Mesendoderm (in vitro differentiated cells): ENCODE data around the gene LRRC8A.
A peak's percentile ranks its signal among the peaks of the same experiment; 100 is the strongest.

ENCODE experiments used
- DNase-seq: peaks from one replicate; pipeline ENCODE4 v3.0.0; 2013
- H2AK5ac ChIP-seq: 2 replicates; pipeline ENCODE4 v1.6.1; 2013; ENCODE audit warnings: low read length, inconsistent platforms
- H2BK120ac ChIP-seq: 2 replicates; pipeline ENCODE4 v1.6.1; 2013; ENCODE audit warnings: low read depth, mild to moderate bottlenecking, low read length, moderate library complexity, mixed read lengths
- H2BK15ac ChIP-seq: replicated peaks from 2 replicates; pipeline ENCODE4 v1.6.1; 2013; ENCODE audit warnings: low read depth, mild to moderate bottlenecking, moderate library complexity
- H2BK5ac ChIP-seq: 2 replicates; pipeline ENCODE4 v1.6.1; 2013; ENCODE audit warnings: low read length, inconsistent platforms
- H3K18ac ChIP-seq: 2 replicates; pipeline ENCODE4 v1.6.1; 2013; ENCODE audit warnings: mild to moderate bottlenecking, low read length, mixed read lengths
- H3K23ac ChIP-seq: one replicate; pipeline ENCODE4 v1.6.1; 2013; ENCODE audit warnings: low read length
- H3K27ac ChIP-seq: 2 replicates; pipeline ENCODE4 v1.5.1; 2013; ENCODE audit warnings: low read depth, mild to moderate bottlenecking, inconsistent platforms, low read length, moderate library complexity
- H3K27me3 ChIP-seq: 2 replicates; pipeline ENCODE4 v1.6.1; 2013; ENCODE audit warnings: low read length, control low read depth, mild to moderate bottlenecking, inconsistent platforms; ENCODE audit not compliant: insufficient read depth, poor library complexity
- H3K36me3 ChIP-seq: 2 replicates; pipeline ENCODE4 v1.6.1; 2013; ENCODE audit warnings: low read length, inconsistent platforms; ENCODE audit not compliant: control insufficient read depth, insufficient read depth
- H3K4ac ChIP-seq: one replicate; pipeline ENCODE4 v1.6.1; 2013; ENCODE audit warnings: low read depth, mild to moderate bottlenecking, low read length, moderate library complexity
- H3K4me1 ChIP-seq: 2 replicates; pipeline ENCODE4 v1.6.1; 2013; ENCODE audit warnings: low read depth, low read length, inconsistent platforms; ENCODE audit not compliant: control insufficient read depth
- H3K4me2 ChIP-seq: 2 replicates; pipeline ENCODE4 v1.6.1; 2013; ENCODE audit warnings: low read length
- H3K4me3 ChIP-seq: 2 replicates; pipeline ENCODE4 v1.5.1; 2013; ENCODE audit warnings: mild to moderate bottlenecking, low read length
- H3K56ac ChIP-seq: one replicate; pipeline ENCODE4 v1.6.1; 2013; ENCODE audit warnings: low read length
- H3K79me1 ChIP-seq: 2 replicates; pipeline ENCODE4 v1.6.1; 2013; ENCODE audit warnings: low read length, inconsistent platforms
- H3K79me2 ChIP-seq: 2 replicates; pipeline ENCODE4 v1.6.1; 2013; ENCODE audit warnings: mild to moderate bottlenecking, low read length; ENCODE audit not compliant: control insufficient read depth, insufficient read depth
- H3K9ac ChIP-seq: 2 replicates; pipeline ENCODE4 v1.6.1; 2013; ENCODE audit warnings: low read length, inconsistent platforms
- H4K5ac ChIP-seq: one replicate; pipeline ENCODE4 v1.6.1; 2013; ENCODE audit warnings: low read length
- H4K8ac ChIP-seq: one replicate; pipeline ENCODE4 v1.6.1; 2013; ENCODE audit warnings: low read depth, mild to moderate bottlenecking, control low read depth, low read length, moderate library complexity
- WGBS: extraction: QIAGEN DNeasy Blood & Tissue Kit; methylation state at CpG from one replicate; pipeline ENCODE4 v1.1.7; 2013; ENCODE audit warnings: low lambda C conversion rate, missing lambda C conversion rate; ENCODE audit not compliant: insufficient coverage; ENCODE audit errors: extremely low coverage; 5-methylcytosine and 5-hydroxymethylcytosine counted together

The LRRC8A gene

GRCh38 chr9:128893354-128893753 is 11.4 kb downstream of the LRRC8A start:
- Histone ChIP-seq H3K4me1 (peaks cover 8% of the 10 kb centered on the region), H3K27ac (no peak overlapping the region), H3K56ac (no peak overlapping the region), H3K27me3 (no peaks in the 10 kb centered on the region), H3K9ac (no peak overlapping the region), H4K8ac (no peak overlapping the region), H2BK120ac (no peak overlapping the region), H3K36me3 (peaks cover 18% of the 10 kb centered on the region), H2BK5ac (no peak overlapping the region), H3K4me2 (no peak overlapping the region), H2BK15ac (no peak overlapping the region), H2AK5ac (no peak overlapping the region), H3K79me2 (peaks cover 36% of the 10 kb centered on the region), H3K4ac (no peak overlapping the region), H3K4me3 (no peak overlapping the region), H3K18ac (no peak overlapping the region), H3K79me1 (peaks cover 31% of the 10 kb centered on the region), H3K23ac (no peak overlapping the region), H4K5ac (no peak overlapping the region)
- no peak for DNase-seq
- WGBS = no CpG with 5 or more reads among the region's 8 CpGs

GRCh38 chr9:128894764-128895163 is 12.8 kb downstream of the LRRC8A start:
- WGBS = no CpG with 5 or more reads among the region's 2 CpGs

GRCh38 chr9:128895556-128895955 is 13.6 kb downstream of the LRRC8A start:
- no peak overlapping the region for H3K56ac ChIP-seq
- peak; percentile 52 for DNase-seq
- no peak overlapping the region for H3K4ac ChIP-seq
- H3K9ac ChIP-seq = no peak overlapping the region
- H3K36me3 ChIP-seq = peaks cover 13% of the 10 kb centered on the region
- H2BK5ac ChIP-seq = no peak overlapping the region
- H2AK5ac ChIP-seq = no peak overlapping the region
- H3K4me3 ChIP-seq = no peak overlapping the region
- H3K27ac ChIP-seq = no peak overlapping the region
- no peak overlapping the region for H2BK15ac ChIP-seq
- H4K8ac ChIP-seq = no peak overlapping the region
- no peak overlapping the region for H3K18ac ChIP-seq
- H4K5ac ChIP-seq = no peak overlapping the region
- no peak overlapping the region for H2BK120ac ChIP-seq
- WGBS = no CpG with 5 or more reads among the region's 4 CpGs
- no peak overlapping the region for H3K4me2 ChIP-seq
- peaks cover 23% of the 10 kb centered on the region for H3K79me1 ChIP-seq
- no peaks in the 10 kb centered on the region for H3K4me1 ChIP-seq
- H3K23ac ChIP-seq = no peak overlapping the region
- peaks cover 29% of the 10 kb centered on the region for H3K79me2 ChIP-seq
- H3K27me3 ChIP-seq = no peaks in the 10 kb centered on the region

More at GRCh38 chr9:128894764-128895163, 12.8 kb downstream of the LRRC8A start:
- Histone ChIP-seq H3K27me3 (no peaks in the 10 kb centered on the region), H3K18ac (no peak overlapping the region), H2BK120ac (no peak overlapping the region), H3K36me3 (peaks cover 16% of the 10 kb centered on the region), H3K4me1 (no peaks in the 10 kb centered on the region), H3K27ac (no peak overlapping the region), H3K79me1 (peaks cover 27% of the 10 kb centered on the region), H2BK5ac (no peak overlapping the region), H4K5ac (no peak overlapping the region), H4K8ac (no peak overlapping the region), H2AK5ac (no peak overlapping the region), H3K4me3 (no peak overlapping the region), H3K4ac (no peak overlapping the region), H2BK15ac (no peak overlapping the region), H3K9ac (no peak overlapping the region), H3K56ac (no peak overlapping the region), H3K23ac (no peak overlapping the region), H3K4me2 (no peak overlapping the region), H3K79me2 (peaks cover 35% of the 10 kb centered on the region)
- no peak for DNase-seq

- no peak overlapping the region for H2AK5ac ChIP-seq
- H3K36me3 ChIP-seq = peaks cover 2% of the 10 kb centered on the region
- H3K18ac ChIP-seq = no peak overlapping the region
- no peak overlapping the region for H2BK5ac ChIP-seq
- H3K27me3 ChIP-seq = no peaks in the 10 kb centered on the region
- H3K4ac ChIP-seq = no peak overlapping the region
- H3K4me1 ChIP-seq = no peaks in the 10 kb centered on the region
- H3K4me3 ChIP-seq = no peak overlapping the region
- H2BK120ac ChIP-seq = no peak overlapping the region
- no peak overlapping the region for H4K5ac ChIP-seq
- no peak overlapping the region for H3K4me2 ChIP-seq
- H3K79me1 ChIP-seq = peaks cover 8% of the 10 kb centered on the region
- DNase-seq = no peak
- no peak overlapping the region for H3K27ac ChIP-seq
- WGBS = no CpG with 5 or more reads among the region's 5 CpGs
- H3K9ac ChIP-seq = no peak overlapping the region
- H2BK15ac ChIP-seq = no peak overlapping the region
- no peak overlapping the region for H3K56ac ChIP-seq
- no peak overlapping the region for H4K8ac ChIP-seq
- H3K79me2 ChIP-seq = peaks cover 17% of the 10 kb centered on the region
- no peak overlapping the region for H3K23ac ChIP-seq
Measured at GRCh38 chr9:128898382-128898781, 16.4 kb downstream of the LRRC8A start.

- Histone ChIP-seq H3K36me3 (peaks cover 2% of the 10 kb centered on the region), H3K9ac (no peak overlapping the region), H3K4ac (no peak overlapping the region), H3K79me1 (peaks cover 8% of the 10 kb centered on the region), H3K18ac (no peak overlapping the region), H4K8ac (no peak overlapping the region), H3K4me1 (no peaks in the 10 kb centered on the region), H3K56ac (no peak overlapping the region), H2AK5ac (no peak overlapping the region), H2BK15ac (no peak overlapping the region), H3K4me2 (no peak overlapping the region), H4K5ac (no peak overlapping the region), H3K27me3 (no peaks in the 10 kb centered on the region), H2BK5ac (no peak overlapping the region), H2BK120ac (no peak overlapping the region), H3K23ac (no peak overlapping the region), H3K4me3 (no peak overlapping the region), H3K79me2 (peaks cover 17% of the 10 kb centered on the region), H3K27ac (no peak overlapping the region)
- no peak for DNase-seq
- WGBS = no CpG with 5 or more reads among the region's 18 CpGs
Measured at GRCh38 chr9:128898845-128899565, 17.1 kb downstream of the LRRC8A start.
